H9 (cell line): ENCODE measurements around the gene ITCH. TPM values are rescaled to one million over a fixed set of nuclear protein-coding genes. Genes with fewer than 3 reads are reported as not detected.
"Not testable (repeated sequence)": the region's sequence is repeated elsewhere in the genome, so short reads cannot be mapped to it uniquely, and the experiment has no call there.

Experiments
- DNase-seq: peaks from one replicate; pipeline ENCODE4 v3.0.0-alpha.2; 2017
- H2AFZ ChIP-seq: one replicate; pipeline ENCODE4 v1.6.1; 2013; ENCODE audit warnings: mild to moderate bottlenecking, low read length, control low read depth, moderate library complexity
- H2AK5ac ChIP-seq: 2 replicates; pipeline ENCODE4 v1.6.1; 2013; ENCODE audit warnings: low read length, control low read depth, mixed read lengths; ENCODE audit not compliant: insufficient read length
- H2BK120ac ChIP-seq: one replicate; pipeline ENCODE4 v1.6.1; 2013; ENCODE audit warnings: low read depth, mild to moderate bottlenecking, low read length, control low read depth, inconsistent platforms; ENCODE audit not compliant: poor library complexity, severe bottlenecking
- H2BK12ac ChIP-seq: 2 replicates; pipeline ENCODE4 v1.6.1; 2013; ENCODE audit warnings: low read length, control low read depth, mixed read lengths, low read depth; ENCODE audit not compliant: insufficient read length
- H2BK15ac ChIP-seq: 2 replicates; pipeline ENCODE4 v1.6.1; 2013; ENCODE audit warnings: low read depth, low read length, control low read depth
- H2BK20ac ChIP-seq: one replicate; pipeline ENCODE4 v1.6.1; 2013; ENCODE audit warnings: low read depth, mild to moderate bottlenecking, low read length, control low read depth, inconsistent platforms; ENCODE audit not compliant: poor library complexity, severe bottlenecking
- H2BK5ac ChIP-seq: 2 replicates; pipeline ENCODE4 v1.6.1; 2013; ENCODE audit warnings: low read length, control low read depth, mixed read lengths; ENCODE audit not compliant: insufficient read length
- H3K14ac ChIP-seq: 2 replicates; pipeline ENCODE4 v1.6.1; 2013; ENCODE audit warnings: low read length, control low read depth; ENCODE audit not compliant: insufficient read depth
- H3K18ac ChIP-seq: 2 replicates; pipeline ENCODE4 v1.6.1; 2013; ENCODE audit warnings: low read depth, mild to moderate bottlenecking, mixed read lengths, low read length, control low read depth; ENCODE audit not compliant: insufficient read length
- H3K23ac ChIP-seq: 2 replicates; pipeline ENCODE4 v1.6.1; 2013; ENCODE audit warnings: low read length, control low read depth, mixed read lengths, low read depth; ENCODE audit not compliant: insufficient read length
- H3K23me2 ChIP-seq: 2 replicates; pipeline ENCODE4 v1.6.1; 2013; ENCODE audit warnings: low read depth, mild to moderate bottlenecking, mixed read lengths, low read length, control low read depth; ENCODE audit not compliant: insufficient read length, poor library complexity, severe bottlenecking
- H3K27ac ChIP-seq: 2 replicates; pipeline ENCODE4 v1.5.1; 2013; ENCODE audit warnings: low read length, control low read depth, mixed read lengths, low read depth; ENCODE audit not compliant: insufficient read length
- H3K27me3 ChIP-seq: 2 replicates; pipeline ENCODE4 v1.6.1; 2013; ENCODE audit warnings: low read length, control low read depth, inconsistent platforms; ENCODE audit not compliant: insufficient read depth
- H3K4ac ChIP-seq: 2 replicates; pipeline ENCODE4 v1.6.1; 2013; ENCODE audit warnings: low read depth, mild to moderate bottlenecking, control low read depth, inconsistent platforms, low read length, moderate library complexity
- H3K4me1 ChIP-seq: 2 replicates; pipeline ENCODE4 v1.6.1; 2013; ENCODE audit warnings: low read length, control low read depth, inconsistent platforms; ENCODE audit not compliant: insufficient read depth
- H3K4me2 ChIP-seq: 2 replicates; pipeline ENCODE4 v1.6.1; 2013; ENCODE audit warnings: low read length, control low read depth, mixed read lengths; ENCODE audit not compliant: insufficient read length, insufficient read depth
- H3K56ac ChIP-seq: 2 replicates; pipeline ENCODE4 v1.6.1; 2013; ENCODE audit warnings: low read depth, mild to moderate bottlenecking, mixed read lengths, low read length, control low read depth; ENCODE audit not compliant: insufficient read length
- H3K79me1 ChIP-seq: 2 replicates; pipeline ENCODE4 v1.6.1; 2013; ENCODE audit warnings: low read depth, mild to moderate bottlenecking, moderate library complexity, low read length, control low read depth, inconsistent platforms; ENCODE audit not compliant: insufficient read depth, poor library complexity, severe bottlenecking
- H3K79me2 ChIP-seq: 2 replicates; pipeline ENCODE4 v1.6.1; 2013; ENCODE audit warnings: low read length, control low read depth, inconsistent platforms; ENCODE audit not compliant: insufficient read depth
- H3K9ac ChIP-seq: 2 replicates; pipeline ENCODE4 v1.6.1; 2013; ENCODE audit warnings: low read length, control low read depth, mixed read lengths; ENCODE audit not compliant: insufficient read length; ENCODE audit errors: extremely low read depth
- H3K9me3 ChIP-seq: one replicate; pipeline ENCODE4 v1.6.1; 2013; ENCODE audit warnings: low read depth, low read length, inconsistent platforms; ENCODE audit not compliant: control insufficient read depth
- H3T11ph ChIP-seq: one replicate; pipeline ENCODE4 v1.6.1; 2013; ENCODE audit warnings: mild to moderate bottlenecking, low read length, control low read depth, inconsistent platforms
- H4K20me1 ChIP-seq: one replicate; pipeline ENCODE4 v1.6.1; 2013; ENCODE audit not compliant: control insufficient read depth, insufficient read length, insufficient read depth
- H4K5ac ChIP-seq: 2 replicates; pipeline ENCODE4 v1.6.1; 2013; ENCODE audit warnings: low read depth, mild to moderate bottlenecking, mixed read lengths, low read length, control low read depth; ENCODE audit not compliant: insufficient read length
- H4K8ac ChIP-seq: replicated peaks from 2 replicates; pipeline ENCODE4 v1.6.1; 2013; ENCODE audit warnings: low read length, control low read depth, mixed read lengths, low read depth; ENCODE audit not compliant: insufficient read length
- H4K91ac ChIP-seq: 2 replicates; pipeline ENCODE4 v1.6.1; 2013; ENCODE audit warnings: low read depth, mild to moderate bottlenecking, moderate library complexity, mixed read lengths, low read length, control low read depth; ENCODE audit not compliant: insufficient read length
- H3K27ac Mint-ChIP-seq, 3 experiments: 2 replicates in 2 of 3; 3 replicates in 1 of 3; pipeline ENCODE4 v1.8.0; 2020 to 2021; ENCODE audit warnings: mixed read lengths in 3 of 3, mild to moderate bottlenecking in 1 of 3, moderate library complexity in 1 of 3
- H3K27me3 Mint-ChIP-seq: 2 replicates; pipeline ENCODE4 v1.8.0; 2021; ENCODE audit warnings: low read depth, mild to moderate bottlenecking, moderate library complexity, mixed read lengths
- H3K36me3 Mint-ChIP-seq, 3 experiments: 2 replicates in 2 of 3; 3 replicates in 1 of 3; pipeline ENCODE4 v1.8.0; 2020 to 2021; ENCODE audit warnings: low read depth in 3 of 3, mixed read lengths in 3 of 3; ENCODE audit not compliant: insufficient read depth in 1 of 3
- H3K4me1 Mint-ChIP-seq, 2 experiments: 2 replicates each; pipeline ENCODE4 v1.8.0; 2020; ENCODE audit warnings: mixed read lengths in 2 of 2
- H3K4me3 Mint-ChIP-seq, 2 experiments: 2 replicates in 1 of 2; 3 replicates in 1 of 2; pipeline ENCODE4 v1.8.0; 2020 to 2021; ENCODE audit warnings: mild to moderate bottlenecking in 2 of 2, mixed read lengths in 2 of 2, moderate library complexity in 1 of 2
- H3K9me3 Mint-ChIP-seq, 2 experiments: 2 replicates in 1 of 2; 3 replicates in 1 of 2; pipeline ENCODE4 v1.8.0; 2020; ENCODE audit warnings: mild to moderate bottlenecking in 2 of 2, mixed read lengths in 2 of 2, moderate library complexity in 1 of 2
- CTCF ChIP-seq: fragments of 200-600 bp; sonication (generic); conservative IDR thresholded peaks from 3 replicates; pipeline ENCODE4 v1.8.0; 2021; ENCODE audit warnings: antibody characterized with exemption, mild to moderate bottlenecking
- WGBS: extraction: QIAGEN DNeasy Blood & Tissue Kit; methylation state at CpG from one replicate; pipeline ENCODE4 v1.1.7; 2013; ENCODE audit warnings: missing lambda C conversion rate, low lambda C conversion rate, mixed read lengths; ENCODE audit not compliant: insufficient read length; ENCODE audit errors: extremely low coverage; 5-methylcytosine and 5-hydroxymethylcytosine counted together
- total RNA-seq: library from RNA; stranded (reverse); gene quantifications from 2 replicates; pipeline ENCODE4 v1.2.1, GENCODE V29; 2021

The ITCH gene
- total RNA-seq, 1 experiment from 2014 or later = 55.9 TPM

DNA sequence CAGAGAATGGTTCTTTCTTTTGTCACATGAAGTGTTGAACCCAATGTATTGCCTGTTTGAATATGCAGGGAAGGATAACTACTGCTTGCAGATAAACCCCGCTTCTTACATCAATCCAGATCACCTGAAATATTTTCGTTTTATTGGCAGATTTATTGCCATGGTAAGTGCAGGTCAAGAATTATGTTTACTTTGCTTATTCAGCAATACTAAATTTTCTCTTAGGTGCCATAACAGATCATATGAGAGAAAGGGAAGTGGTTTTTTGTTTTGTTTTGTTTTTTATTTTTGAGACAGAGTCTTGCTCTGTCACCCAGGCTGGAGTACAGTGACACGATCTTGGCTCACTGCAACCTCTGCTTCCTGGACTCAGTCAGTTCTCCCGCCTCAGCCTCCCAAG lies 116.6 kb downstream of the ITCH start:
- Histone ChIP-seq H3T11ph (no peak overlapping the region), H3K4ac (no peak overlapping the region), H2BK12ac (no peak overlapping the region), H2AK5ac (no peak overlapping the region), H4K8ac (no peak overlapping the region), H3K9me3 (no peaks in the 10 kb centered on the region), H3K23me2 (no peaks in the 10 kb centered on the region), H3K9ac (no peak overlapping the region), H2BK15ac (no peak overlapping the region), H3K79me1 (no peaks in the 10 kb centered on the region), H2BK20ac (no peak overlapping the region), H3K27me3 (no peaks in the 10 kb centered on the region), H3K23ac (no peak overlapping the region), H3K18ac (no peak overlapping the region), H3K56ac (no peak overlapping the region), H4K91ac (no peak overlapping the region), H2BK5ac (no peak overlapping the region), H3K27ac (no peak overlapping the region), H2BK120ac (no peak overlapping the region), H2AFZ (no peak overlapping the region), H3K4me2 (no peak overlapping the region), H3K14ac (no peak overlapping the region), H4K20me1 (no peaks in the 10 kb centered on the region), H3K4me1 (no peaks in the 10 kb centered on the region), H3K79me2 (no peaks in the 10 kb centered on the region), H4K5ac (no peak overlapping the region)
- Mint-ChIP-seq H3K27ac (no peak overlapping the region), H3K9me3 (peaks cover 15 to 16% of the 10 kb centered on the region in 2 experiments), H3K4me1 (no peaks in the 10 kb centered on the region), H3K36me3 (peaks cover 74 to 99% (median 89%) of the 10 kb centered on the region in 3 experiments), H3K4me3 (no peak overlapping the region), H3K27me3 (no peaks in the 10 kb centered on the region)
- no CpG with 5 or more reads among the region's 4 CpGs for WGBS
- no peak for DNase-seq
- TF ChIP-seq CTCF = no peak

GRCh38 chr20:34482154-34482553 lies 119.1 kb downstream of the ITCH start:
- H4K91ac ChIP-seq, H3K9ac ChIP-seq, H3K27ac Mint-ChIP-seq, H2BK20ac ChIP-seq, H2BK5ac ChIP-seq, DNase-seq, H2BK15ac ChIP-seq, H3K14ac ChIP-seq, H3K23ac ChIP-seq, H3K4ac ChIP-seq, H3K56ac ChIP-seq, H4K5ac ChIP-seq, H2AFZ ChIP-seq, H2AK5ac ChIP-seq, H3K27ac ChIP-seq, H2BK12ac ChIP-seq, H3K79me2 ChIP-seq, H3K4me1 ChIP-seq, H3K9me3 ChIP-seq, H3K27me3 ChIP-seq, H3K4me3 Mint-ChIP-seq, H3K18ac ChIP-seq, H4K20me1 ChIP-seq, H3K23me2 ChIP-seq, H3T11ph ChIP-seq, H3K4me2 ChIP-seq, H3K27me3 Mint-ChIP-seq, H3K4me1 Mint-ChIP-seq, H2BK120ac ChIP-seq, H3K79me1 ChIP-seq, H4K8ac ChIP-seq: not testable (repeated sequence)
- WGBS = no CpG with 5 or more reads among the region's 1 CpG
- peaks cover 59 to 78% (median 77%) of the 10 kb centered on the region in 3 experiments for H3K36me3 Mint-ChIP-seq
- peaks cover 12 to 15% of the 10 kb centered on the region in 2 experiments for H3K9me3 Mint-ChIP-seq
